PC-3 (cell line): ENCODE data around the gene ALG9. TPM values are rescaled to one million over a fixed set of nuclear protein-coding genes. Genes with fewer than 3 reads are reported as not detected.

ENCODE experiments used
- ATAC-seq: fragments of 200-7000 bp; cut with Tn5 transposase; 2 replicates; pipeline ENCODE4 v1.9.1; 2020; ENCODE audit warnings: mild to moderate bottlenecking, moderate library complexity
- BruUV-seq: library from RNA; stranded (reverse); fragments of 400-500 nt; replicated peaks from 2 replicates; lab custom pipeline; 2021; lab: Mats Ljungman, UMichigan
- CTCF ChIA-PET: fragments of 300-600 bp; sonication (Branson Sonifier 250); formaldehyde crosslinking; loops from one replicate; lab custom pipeline; 2022; ENCODE audit warnings: antibody characterized with exemption; lab: Charles Lee
- POLR2A ChIA-PET: fragments of 300-600 bp; sonication (Branson Sonifier 250); formaldehyde crosslinking; loops from one replicate; lab custom pipeline; 2022; ENCODE audit warnings: antibody characterized with exemption; ENCODE audit not compliant: unreplicated experiment; lab: Charles Lee
- DNase-seq: peaks from one replicate; pipeline ENCODE4 v3.0.0-alpha.2; 2015
- H2AFZ ChIP-seq: fragments of 300-600 bp; sonication (generic); 2 replicates; pipeline ENCODE4 v1.6.0; 2016; ENCODE audit warnings: antibody characterized with exemption, low read length
- H3F3A ChIP-seq: fragments of 300-600 bp; sonication (generic); one replicate; pipeline ENCODE4 v1.6.0; 2017; ENCODE audit warnings: antibody characterized with exemption, low read length, control low read depth, mild to moderate bottlenecking; ENCODE audit not compliant: unreplicated experiment
- H3K27ac ChIP-seq: fragments of 300-600 bp; sonication (generic); 2 replicates; pipeline ENCODE4 v1.5.1; 2016; ENCODE audit warnings: mild to moderate bottlenecking, low read length
- H3K27me3 ChIP-seq: fragments of 300-600 bp; sonication (generic); 2 replicates; pipeline ENCODE4 v1.6.1; 2016; ENCODE audit warnings: low read length, mixed read lengths
- H3K36me3 ChIP-seq: fragments of 300-600 bp; sonication (generic); 2 replicates; pipeline ENCODE4 v1.6.1; 2016; ENCODE audit warnings: low read depth, mixed run types, low read length, mixed read lengths
- H3K4me1 ChIP-seq: fragments of 300-600 bp; sonication (generic); 2 replicates; pipeline ENCODE4 v1.5.1; 2016; ENCODE audit warnings: low read length; ENCODE audit not compliant: insufficient read depth
- H3K4me2 ChIP-seq: fragments of 300-600 bp; sonication (generic); 2 replicates; pipeline ENCODE4 v1.6.0; 2016; ENCODE audit warnings: low read length
- H3K4me3 ChIP-seq: fragments of 300-600 bp; sonication (generic); 2 replicates; pipeline ENCODE4 v1.5.1; 2016; ENCODE audit warnings: mild to moderate bottlenecking, low read length, mixed read lengths
- H3K79me2 ChIP-seq: fragments of 300-600 bp; sonication (generic); 2 replicates; pipeline ENCODE4 v1.6.1; 2017; ENCODE audit warnings: low read length, mixed read lengths
- H3K9ac ChIP-seq: fragments of 300-600 bp; sonication (generic); 2 replicates; pipeline ENCODE4 v1.6.0; 2016; ENCODE audit warnings: mild to moderate bottlenecking, low read length
- H3K9me2 ChIP-seq: fragments of 300-600 bp; sonication (generic); replicated peaks from 2 replicates; pipeline ENCODE4 v1.6.1; 2016; ENCODE audit warnings: mixed run types, low read length, mixed read lengths
- H3K9me3 ChIP-seq: fragments of 300-600 bp; sonication (generic); 2 replicates; pipeline ENCODE4 v1.6.1; 2016; ENCODE audit warnings: low read length, mixed read lengths
- H4K20me1 ChIP-seq: fragments of 300-600 bp; sonication (generic); 2 replicates; pipeline ENCODE4 v1.6.1; 2016; ENCODE audit warnings: low read length, mixed read lengths
- CTCF ChIP-seq: fragments of 300-600 bp; sonication (generic); conservative IDR thresholded peaks from 2 replicates; pipeline ENCODE4 v1.5.1; 2017; ENCODE audit warnings: antibody characterized with exemption, low read depth, mild to moderate bottlenecking, low read length
- EZH2 ChIP-seq: fragments of 300-600 bp; sonication (generic); IDR thresholded peaks from one replicate; pipeline ENCODE4 v1.6.1; 2017; ENCODE audit warnings: antibody characterized with exemption, mild to moderate bottlenecking, low read length; ENCODE audit not compliant: unreplicated experiment
- EZH2phosphoT487 ChIP-seq: fragments of 300-600 bp; sonication (generic); IDR thresholded peaks from 2 replicates; pipeline ENCODE4 v1.6.1; 2018; ENCODE audit warnings: mild to moderate bottlenecking, antibody characterized with exemption, low read length, borderline replicate concordance
- intact Hi-C: fragments of 100-400 bp; cut with micrococcal nuclease; formaldehyde crosslinking; loops from 2 replicates; pipeline ENCODE4 v1.9.0; 2023
- total RNA-seq: library from RNA; depleted of rRNA; stranded (reverse); fragments of >200 nt; gene quantifications from 2 replicates; pipeline ENCODE4 v1.2.3, GENCODE V29; 2014

The ALG9 gene
- total RNA-seq, 1 experiment from 2014 or later = 34.3 TPM

DNA sequence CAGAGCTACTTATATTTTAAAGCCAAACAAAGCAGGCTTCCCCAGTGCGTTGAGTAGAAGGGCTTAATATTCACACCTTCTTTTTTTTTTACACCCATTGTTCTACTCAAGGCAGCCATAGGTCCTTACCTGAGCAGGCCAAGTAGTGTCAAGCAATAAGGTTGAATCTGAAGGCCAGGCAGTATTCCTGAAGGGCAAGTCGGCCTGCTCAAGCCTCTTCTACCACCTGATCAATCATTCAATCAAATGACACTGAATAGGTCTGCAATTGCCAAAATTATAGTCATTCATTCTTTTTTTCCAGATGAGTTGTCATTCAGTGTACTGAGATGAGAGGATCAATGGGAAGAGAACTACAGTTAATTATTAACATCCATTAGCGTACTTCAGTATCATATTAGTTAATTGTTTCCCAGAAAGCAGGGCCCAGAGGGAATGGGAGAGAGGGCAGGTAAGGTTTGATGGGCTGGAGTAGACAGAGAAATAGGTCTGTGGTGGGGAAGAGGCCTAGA is 93.3 kb downstream of the ALG9 start:
- Histone ChIP-seq H3F3A (no peaks in the 10 kb centered on the region), H3K4me1 (no peaks in the 10 kb centered on the region), H3K4me2 (no peak overlapping the region), H3K27ac (no peak overlapping the region), H3K9ac (no peak overlapping the region), H3K9me2 (no peaks in the 10 kb centered on the region), H2AFZ (no peak overlapping the region), H3K79me2 (no peaks in the 10 kb centered on the region), H3K4me3 (no peak overlapping the region), H3K9me3 (no peaks in the 10 kb centered on the region), H3K36me3 (no peaks in the 10 kb centered on the region), H3K27me3 (no peaks in the 10 kb centered on the region), H4K20me1 (no peaks in the 10 kb centered on the region)
- no TSS peak for BruUV-seq
- TF ChIP-seq CTCF (no peak), EZH2 (no peak), EZH2phosphoT487 (no peak)
- CTCF ChIA-PET = no interaction called here
- intact Hi-C loops = no loop called here
- ATAC-seq = no peak
- POLR2A ChIA-PET = no interaction called here
- no peak for DNase-seq

DNA sequence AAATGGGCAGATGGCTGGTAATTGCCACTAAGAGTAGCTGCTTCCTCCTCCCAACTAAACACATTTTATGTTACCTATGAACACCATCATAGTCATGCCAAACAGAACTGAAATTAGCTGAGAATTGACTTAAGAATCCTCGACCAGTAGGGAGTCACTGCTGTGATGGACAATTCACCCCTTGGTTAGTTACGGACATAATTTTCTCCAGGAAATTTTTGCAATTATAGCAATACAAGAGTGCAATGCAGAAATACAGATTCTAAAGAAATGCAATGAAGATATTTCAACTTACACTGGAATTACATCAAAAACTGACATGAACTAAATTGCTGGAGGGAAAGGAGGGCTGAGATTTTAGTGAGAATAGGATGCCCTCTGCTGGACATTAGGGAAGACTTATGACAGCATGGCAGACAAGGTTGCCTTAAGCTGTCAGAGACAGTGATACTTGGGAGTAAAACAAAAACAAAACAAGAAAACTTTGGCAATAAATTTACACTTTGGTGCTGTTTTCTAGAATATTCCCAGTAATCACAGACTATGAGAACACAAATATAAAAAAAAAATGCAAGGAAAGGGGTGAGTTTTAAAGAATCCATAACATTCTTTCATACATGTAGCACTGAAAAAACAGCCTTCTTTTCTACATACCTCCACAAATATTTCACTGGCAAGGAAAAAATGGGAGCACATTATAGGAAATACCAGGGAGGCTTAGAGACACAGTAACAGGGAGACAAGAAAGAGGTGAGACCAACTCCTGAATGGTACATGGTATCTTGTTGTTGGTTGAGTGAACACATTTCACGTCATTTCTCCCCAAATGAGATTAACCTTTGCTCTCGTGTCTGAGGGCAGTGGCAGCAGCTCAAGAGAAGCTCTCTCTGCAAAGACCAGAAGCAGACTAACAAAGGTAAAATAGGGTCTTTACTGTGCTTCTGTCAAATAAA is 94.0 kb downstream of the ALG9 start:
- Histone ChIP-seq H4K20me1 (no peaks in the 10 kb centered on the region), H3K36me3 (no peaks in the 10 kb centered on the region), H3K4me2 (no peak overlapping the region), H3F3A (no peaks in the 10 kb centered on the region), H3K4me3 (no peak overlapping the region), H3K9me3 (no peaks in the 10 kb centered on the region), H3K79me2 (no peaks in the 10 kb centered on the region), H3K27ac (no peak overlapping the region), H2AFZ (no peak overlapping the region), H3K27me3 (no peaks in the 10 kb centered on the region), H3K9me2 (no peaks in the 10 kb centered on the region), H3K4me1 (no peaks in the 10 kb centered on the region), H3K9ac (no peak overlapping the region)
- DNase-seq (peak; percentile 81), ATAC-seq (peak; percentile 98)
- TF ChIP-seq CTCF = peak; percentile 93
- no peak for TF ChIP-seq EZH2
- ChIA-PET POLR2A (no interaction called here), CTCF (interaction anchor here (0.5 to 1.8 kb wide), 6 partner anchors 13 to 191 kb away, joined by 3 to 10 read pairs (median 3); no protein-coding TSS in a partner anchor)
- intact Hi-C loops = loop anchor here (1.0 kb wide), 5 partner anchors 64 to 323 kb away; partner anchors contain the start of gene SIK2
- no TSS peak for BruUV-seq
